Measurements from ENCODE around the gene SCEL. TPM values are rescaled to one million over a fixed set of nuclear protein-coding genes. Genes with fewer than 3 reads are reported as not detected.
"Not testable (repeated sequence)": the region's sequence is repeated elsewhere in the genome, so short reads cannot be mapped to it uniquely, and the experiment has no call there.

The SCEL gene
- total and polyA plus RNA-seq, 12 donors: 0.07 to 0.11 TPM; not detected in 10

DNA sequence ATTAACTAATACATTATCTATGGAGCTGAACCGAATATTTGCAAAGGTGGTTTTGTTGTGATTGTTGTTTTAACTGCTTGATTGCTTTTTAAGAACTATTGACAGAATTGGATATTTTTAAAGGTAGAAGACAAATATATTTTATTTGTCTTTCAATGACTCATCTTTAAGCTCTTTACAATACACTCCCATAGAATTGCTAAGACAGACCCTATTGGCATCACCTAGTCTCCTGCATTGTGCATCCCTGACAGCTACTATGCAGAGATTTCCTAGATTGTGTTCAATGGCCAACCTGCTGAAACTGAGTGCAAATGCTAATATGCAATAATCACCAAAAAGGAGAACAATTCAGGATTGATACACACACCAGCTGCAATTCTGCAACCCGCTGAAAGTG lies 19.7 kb upstream of the SCEL start:
- WGBS, 2 donors: 82 to 94% methylated on average over 2 of the region's 2 CpGs
- Histone ChIP-seq H3K4me3 (no peak overlapping the region), H3K4me1 (no peaks in the 10 kb centered on the region), H3K36me3 (no peaks in the 10 kb centered on the region), H3K27me3 (peaks cover 0 to 5% (median 0%) of the 10 kb centered on the region in 7 donors), H3K27ac (no peak overlapping the region), H3K9me3 (no peaks in the 10 kb centered on the region)
- DNase-seq (no peak), ATAC-seq (no peak)
- TF ChIP-seq, protein P1, sequence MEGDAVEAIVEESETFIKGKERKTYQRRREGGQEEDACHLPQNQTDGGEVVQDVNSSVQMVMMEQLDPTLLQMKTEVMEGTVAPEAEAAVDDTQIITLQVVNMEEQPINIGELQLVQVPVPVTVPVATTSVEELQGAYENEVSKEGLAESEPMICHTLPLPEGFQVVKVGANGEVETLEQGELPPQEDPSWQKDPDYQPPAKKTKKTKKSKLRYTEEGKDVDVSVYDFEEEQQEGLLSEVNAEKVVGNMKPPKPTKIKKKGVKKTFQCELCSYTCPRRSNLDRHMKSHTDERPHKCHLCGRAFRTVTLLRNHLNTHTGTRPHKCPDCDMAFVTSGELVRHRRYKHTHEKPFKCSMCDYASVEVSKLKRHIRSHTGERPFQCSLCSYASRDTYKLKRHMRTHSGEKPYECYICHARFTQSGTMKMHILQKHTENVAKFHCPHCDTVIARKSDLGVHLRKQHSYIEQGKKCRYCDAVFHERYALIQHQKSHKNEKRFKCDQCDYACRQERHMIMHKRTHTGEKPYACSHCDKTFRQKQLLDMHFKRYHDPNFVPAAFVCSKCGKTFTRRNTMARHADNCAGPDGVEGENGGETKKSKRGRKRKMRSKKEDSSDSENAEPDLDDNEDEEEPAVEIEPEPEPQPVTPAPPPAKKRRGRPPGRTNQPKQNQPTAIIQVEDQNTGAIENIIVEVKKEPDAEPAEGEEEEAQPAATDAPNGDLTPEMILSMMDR (IDR thresholded peaks at IDR 0.05): no peak
- intact Hi-C loops (cut with DNase I): no loop called here

DNA sequence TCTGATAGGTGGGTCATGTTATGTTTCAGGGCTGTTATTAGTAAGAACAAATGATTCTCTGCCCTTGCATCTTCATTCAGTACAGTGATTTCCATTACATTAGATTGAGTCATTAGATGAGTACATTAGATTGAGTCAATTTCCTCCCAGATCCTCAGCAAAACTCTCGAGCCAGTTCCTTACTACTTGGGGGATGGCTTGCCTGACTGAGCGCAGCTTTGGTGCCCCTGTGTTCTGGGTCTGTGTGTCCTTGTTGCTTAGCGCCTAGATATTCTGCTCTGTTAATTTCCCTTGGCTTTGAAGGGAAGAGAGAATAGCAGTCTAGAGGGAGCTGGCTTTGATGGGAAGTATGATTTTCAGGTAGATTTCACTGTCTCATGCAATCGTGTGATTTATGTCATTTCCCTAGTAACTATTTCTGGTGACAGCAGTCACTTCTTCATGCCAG lies 19.1 kb upstream of the SCEL start:
- no peaks in the 10 kb centered on the region for H3K36me3 ChIP-seq
- WGBS, 2 donors: 68 to 80% methylated on average over 4 of the region's 4 CpGs
- DNase-seq (no peak), ATAC-seq (no peak)
- no peaks in the 10 kb centered on the region for H3K9me3 ChIP-seq
- peaks cover 0 to 8% (median 0%) of the 10 kb centered on the region in 7 donors for H3K27me3 ChIP-seq
- TF ChIP-seq, protein P1 (IDR thresholded peaks at IDR 0.05): no peak
- no peak overlapping the region for H3K27ac ChIP-seq
- H3K4me3 ChIP-seq: no peak overlapping the region
- intact Hi-C loops (cut with DNase I): no loop called here
- H3K4me1 ChIP-seq: no peaks in the 10 kb centered on the region

- ATAC-seq: no peak
- intact Hi-C loops (cut with DNase I): no loop called here
- H3K27ac ChIP-seq: no peak overlapping the region
- no peak overlapping the region for H3K4me3 ChIP-seq
- DNase-seq: no peak
- peaks cover 0 to 9% (median 0%) of the 10 kb centered on the region in 9 donors for H3K4me1 ChIP-seq
- TF ChIP-seq, protein P1 (IDR thresholded peaks at IDR 0.05): no peak
- no peaks in the 10 kb centered on the region for H3K9me3 ChIP-seq
- H3K27me3 ChIP-seq: peaks cover 0 to 8% (median 0%) of the 10 kb centered on the region in 7 donors
- no peaks in the 10 kb centered on the region for H3K36me3 ChIP-seq
These were observed 17.2 kb upstream of the SCEL start for GRCh38 chr13:77518266-77518665.

- H3K27ac ChIP-seq; H3K4me3 ChIP-seq; H3K27me3 ChIP-seq; ATAC-seq; H3K36me3 ChIP-seq; intact Hi-C loops (cut with DNase I); H3K9me3 ChIP-seq; H3K4me1 ChIP-seq; DNase-seq: not testable (repeated sequence)
- 94 to 100% methylated on average over 1 of the region's 1 CpG for WGBS, 2 donors
These were observed 16.1 kb upstream of the SCEL start for GRCh38 chr13:77519396-77519795.

DNA sequence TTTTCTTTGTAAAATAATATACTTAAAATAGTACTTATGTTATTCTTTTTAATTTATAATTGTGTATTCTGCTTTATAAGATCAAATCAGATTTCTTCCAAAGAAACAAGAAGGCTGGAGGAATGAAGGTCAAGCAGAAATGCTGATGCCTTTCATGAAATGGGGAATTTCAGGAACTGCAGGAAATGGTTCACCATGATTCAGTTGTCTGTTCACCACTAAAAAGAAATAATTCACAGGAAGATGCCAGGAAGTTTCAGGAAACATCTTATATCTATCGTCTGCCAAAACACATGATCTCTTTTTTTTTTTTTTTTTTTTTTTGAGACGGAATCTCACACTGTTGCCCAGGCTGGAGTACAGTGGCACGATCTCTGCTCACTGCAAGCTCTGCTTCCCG lies 15.7 kb upstream of the SCEL start:
- 69 to 76% methylated on average over 4 of the region's 4 CpGs for WGBS, 2 donors
- no peak overlapping the region for H3K4me3 ChIP-seq
- H3K27me3 ChIP-seq: peaks cover 0 to 8% (median 0%) of the 10 kb centered on the region in 7 donors
- TF ChIP-seq, protein P1 (IDR thresholded peaks at IDR 0.05): no peak
- no peaks in the 10 kb centered on the region for H3K36me3 ChIP-seq
- peaks cover 0 to 9% (median 0%) of the 10 kb centered on the region in 9 donors for H3K4me1 ChIP-seq
- H3K27ac ChIP-seq: no peak overlapping the region
- ATAC-seq (no peak), DNase-seq (no peak)
- intact Hi-C loops (cut with DNase I): no loop called here
- no peaks in the 10 kb centered on the region for H3K9me3 ChIP-seq

Data from heart right ventricle (tissue), 16 donors.